ENCODE data around the gene HHAT.

Gene HHAT

GRCh38 chr1:210696709-210697108, 368.0 kb downstream of the HHAT start:
- no peak for DNase-seq

GRCh38 chr1:210697185-210697584, 368.5 kb downstream of the HHAT start:
- no peak for DNase-seq

DNA sequence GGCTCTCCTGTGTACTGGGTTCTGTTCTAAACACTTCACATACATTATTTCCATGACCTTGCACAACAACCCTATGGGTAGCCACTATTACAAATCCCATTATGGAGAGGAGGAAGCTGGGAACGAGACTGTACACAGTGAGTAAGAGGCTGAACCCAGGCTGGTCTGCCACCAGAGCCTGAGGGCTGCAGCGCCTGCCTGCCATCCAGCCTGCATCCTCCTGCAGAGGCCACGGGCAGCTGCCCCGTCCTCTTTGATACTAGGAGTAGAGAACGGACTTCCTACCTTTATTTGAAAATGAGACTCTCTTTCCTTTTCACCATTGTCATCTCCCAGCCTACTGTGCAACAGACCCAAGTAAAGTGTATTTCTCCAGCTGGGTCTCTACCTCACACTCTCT, 370.0 kb downstream of the HHAT start:
- DNase-seq = no peak

DNA sequence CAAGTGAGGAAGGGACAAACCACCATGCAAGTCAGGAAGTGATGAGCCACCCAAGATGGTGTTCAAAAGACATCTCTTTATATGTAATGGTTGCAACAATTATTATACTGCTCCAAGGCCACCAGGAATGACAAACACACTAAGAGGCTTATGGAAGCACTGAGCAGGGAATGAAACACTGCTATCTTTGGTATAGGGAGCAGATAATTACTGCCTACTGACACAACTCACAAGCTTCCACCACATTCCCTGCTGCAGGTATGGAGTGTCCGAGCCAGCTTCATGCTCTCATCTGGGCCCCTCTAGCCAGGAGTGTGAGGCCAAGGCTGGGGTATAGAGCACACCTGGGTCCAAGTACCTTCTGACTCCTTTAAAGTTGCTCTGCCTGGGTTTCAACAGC, 371.4 kb downstream of the HHAT start:
- no peak for DNase-seq

DNA sequence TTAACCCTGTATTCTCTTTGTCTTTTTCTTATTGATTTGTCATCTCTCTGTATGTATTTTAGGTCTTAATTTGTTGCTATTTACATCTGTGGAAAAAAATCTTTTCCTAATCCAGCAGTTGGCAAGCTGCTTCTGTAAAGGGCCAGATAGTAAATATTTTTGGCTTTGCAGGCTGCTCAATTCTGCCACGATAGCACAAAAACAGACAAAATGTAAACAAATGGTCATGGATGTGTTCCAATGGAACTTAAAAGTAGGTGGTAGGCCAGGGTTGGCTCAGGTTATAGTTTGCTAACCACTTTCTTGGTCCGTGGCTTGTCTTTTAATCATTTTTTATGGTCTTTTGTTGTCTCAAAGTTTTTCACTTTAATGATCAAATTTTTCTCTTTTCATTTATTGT, 371.8 kb downstream of the HHAT start:
- no peak for DNase-seq

DNA sequence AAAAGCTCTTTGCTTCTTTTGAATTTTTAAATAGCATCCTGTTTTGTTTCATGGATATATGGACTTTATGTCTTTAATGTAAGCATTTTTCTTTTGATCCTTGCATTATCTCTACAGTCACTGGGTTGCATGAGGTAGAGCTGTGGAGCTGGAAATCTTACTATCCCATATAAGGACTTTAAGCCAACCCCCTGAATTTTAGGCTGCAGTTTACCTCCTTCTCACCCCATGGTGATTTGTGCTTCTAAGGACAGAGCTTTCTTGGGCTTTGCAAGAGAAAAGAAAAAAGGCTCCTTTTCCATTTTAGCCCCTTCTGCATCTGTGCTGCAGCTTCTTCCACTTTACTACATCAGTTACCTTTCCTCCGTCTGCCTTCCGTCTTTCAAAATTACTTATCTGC, 373.8 kb downstream of the HHAT start:
- DNase-seq = no peak

- no peak for DNase-seq
Measured at GRCh38 chr1:210703593-210703992, 374.9 kb downstream of the HHAT start.

GRCh38 chr1:210705086-210705485, 376.4 kb downstream of the HHAT start:
- DNase-seq = no peak

DNA sequence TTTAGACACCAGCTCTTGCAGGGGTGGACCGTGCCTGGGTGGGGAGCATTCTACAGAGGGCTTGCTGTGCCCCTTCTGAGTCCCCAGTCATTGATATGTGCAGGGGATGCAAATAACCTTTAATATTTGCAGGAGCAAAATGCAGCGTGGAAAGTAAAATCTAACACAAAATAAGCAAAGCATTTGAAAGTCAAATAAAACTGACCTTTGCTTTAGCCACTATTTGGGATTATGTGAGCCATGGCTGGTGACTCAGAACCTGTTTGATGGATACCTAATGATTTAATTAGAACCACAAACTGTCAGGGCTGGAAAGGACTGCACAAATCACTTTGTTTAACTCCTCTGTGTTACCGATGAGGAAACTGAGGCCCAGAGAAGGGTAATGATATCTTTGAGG, 377.5 kb downstream of the HHAT start:
- no peak for DNase-seq

DNA sequence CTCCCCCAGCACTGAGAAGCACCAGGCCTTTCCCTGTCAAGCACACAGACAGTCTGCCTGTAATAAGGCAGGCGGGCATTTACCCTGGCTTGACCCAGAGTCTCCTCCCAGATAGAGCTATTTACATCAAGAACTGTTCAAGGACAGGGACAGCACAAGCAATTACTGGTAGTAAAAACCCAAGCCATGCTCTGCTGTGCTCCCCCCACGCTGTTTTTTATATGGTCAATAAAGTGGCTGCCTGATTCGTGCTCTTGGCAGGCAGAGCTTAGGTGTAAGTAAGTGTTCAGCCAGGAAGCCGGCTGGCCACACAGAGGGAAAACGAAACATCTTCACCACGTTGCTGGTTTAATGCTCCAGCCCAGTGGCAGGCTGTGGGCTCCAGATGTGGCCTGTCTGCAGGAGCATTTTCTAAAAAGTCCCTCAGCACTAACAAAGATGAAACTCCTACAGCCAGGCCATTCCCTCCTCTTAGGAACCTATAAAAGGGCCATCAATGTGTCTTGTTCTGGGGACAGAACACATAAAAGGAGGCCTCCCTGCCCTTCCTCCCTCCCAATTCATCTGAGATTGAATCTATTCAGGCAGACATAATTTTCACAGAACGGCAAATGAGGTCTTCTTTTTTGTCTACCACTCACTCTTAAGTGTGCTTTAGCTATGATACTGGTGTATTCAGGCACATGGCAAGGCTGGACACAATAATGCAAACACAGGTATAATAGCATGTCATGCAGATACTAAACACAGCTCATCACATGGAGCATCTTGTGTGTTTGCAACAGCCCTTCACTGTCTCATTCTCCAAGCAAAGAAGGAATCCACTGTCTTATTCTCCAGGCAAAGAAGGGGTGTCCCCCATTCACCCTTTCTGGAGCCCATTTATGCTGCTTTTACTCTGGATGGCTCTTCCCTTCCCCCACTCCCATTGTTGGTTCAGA, 378.9 kb downstream of the HHAT start:
- DNase-seq = no peak

- DNase-seq = no peak
Measured at GRCh38 chr1:210709701-210710100, 381.0 kb downstream of the HHAT start.

DNA sequence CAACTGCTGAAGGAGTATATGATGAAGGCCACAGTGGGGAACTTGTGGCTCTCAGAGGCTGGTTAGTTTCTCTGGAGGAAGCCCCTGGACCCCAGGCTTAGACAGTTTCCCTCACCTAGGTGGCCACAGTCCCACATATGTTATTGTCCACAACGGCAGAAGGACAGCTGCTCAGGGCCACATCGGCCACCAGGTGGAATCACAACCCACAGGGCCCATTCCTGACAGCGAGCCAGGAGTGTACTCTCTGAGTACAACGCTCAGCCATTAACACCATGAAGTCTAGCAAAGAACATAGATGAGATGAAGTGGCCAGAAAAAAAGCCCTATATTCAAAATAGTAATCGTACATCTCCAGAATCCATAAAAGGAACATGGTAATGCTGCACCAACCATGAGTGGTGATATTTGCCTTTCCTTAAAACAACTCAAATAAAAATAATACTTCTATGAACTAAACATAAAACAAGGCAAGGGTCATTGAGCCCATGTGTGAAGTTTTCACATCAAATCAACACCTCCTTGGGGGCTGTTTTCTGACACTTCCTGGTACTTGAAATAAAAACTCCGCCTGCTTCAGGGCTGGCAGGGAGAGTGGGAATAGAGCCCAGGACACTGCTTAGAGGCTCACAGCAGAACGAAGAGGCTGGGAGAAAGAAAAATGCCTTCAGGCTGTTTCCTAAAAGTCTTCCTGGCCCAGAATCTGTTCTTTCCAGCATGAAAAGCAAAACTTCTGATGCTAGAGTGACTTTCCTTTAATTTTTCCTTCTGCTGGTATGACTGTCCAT, 383.3 kb downstream of the HHAT start:
- DNase-seq = no peak

DNA sequence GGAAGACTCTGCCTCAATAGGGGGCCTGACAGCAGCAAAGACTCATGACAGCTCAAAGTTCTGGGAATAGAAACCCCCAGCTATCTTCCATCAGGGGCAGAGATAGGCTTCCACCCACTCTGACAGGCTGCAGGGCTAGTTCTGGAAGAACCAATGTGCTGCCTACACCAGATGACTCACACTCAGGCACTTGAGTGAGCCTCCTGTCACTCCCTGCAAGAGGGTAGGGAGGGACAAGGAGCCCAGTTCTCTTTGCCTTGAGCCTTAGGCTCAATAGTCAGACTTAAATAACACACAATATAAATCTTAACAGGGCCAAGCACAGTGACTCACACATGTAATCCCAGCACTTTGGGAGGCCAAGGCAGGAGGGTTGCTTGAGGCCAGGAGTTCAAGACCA, 386.4 kb downstream of the HHAT start:
- no peak for DNase-seq

- DNase-seq = no peak
Measured at GRCh38 chr1:210722410-210723081, 393.8 kb downstream of the HHAT start.

GRCh38 chr1:210723646-210724045, 394.9 kb downstream of the HHAT start:
- no peak for DNase-seq

DNA sequence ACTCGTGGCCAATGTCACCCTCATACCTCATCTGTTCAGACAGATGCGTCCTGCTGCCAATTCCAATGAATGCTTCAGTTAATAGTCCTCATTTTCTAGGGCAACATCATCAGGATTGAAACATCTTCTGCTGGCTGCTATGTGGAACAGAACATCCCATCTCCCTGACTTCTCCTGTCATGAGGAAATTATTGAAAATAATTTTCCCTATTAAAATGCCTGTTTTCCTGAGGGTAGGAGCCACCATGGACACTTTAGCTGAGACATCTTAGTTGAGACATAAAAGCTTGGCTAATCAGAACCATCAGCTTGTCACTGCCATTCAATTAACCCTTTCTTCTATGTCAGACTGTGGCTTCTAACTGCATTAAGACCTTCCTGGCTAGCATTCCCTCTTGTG, 396.1 kb downstream of the HHAT start:
- no peak for DNase-seq

Measured in NCI-H510A (cell line).